Measurements from ENCODE around the gene ZNF550.
"Not testable (repeated sequence)": the region's sequence is repeated elsewhere in the genome, so short reads cannot be mapped to it uniquely, and the experiment has no call there.

The ZNF550 gene

DNA sequence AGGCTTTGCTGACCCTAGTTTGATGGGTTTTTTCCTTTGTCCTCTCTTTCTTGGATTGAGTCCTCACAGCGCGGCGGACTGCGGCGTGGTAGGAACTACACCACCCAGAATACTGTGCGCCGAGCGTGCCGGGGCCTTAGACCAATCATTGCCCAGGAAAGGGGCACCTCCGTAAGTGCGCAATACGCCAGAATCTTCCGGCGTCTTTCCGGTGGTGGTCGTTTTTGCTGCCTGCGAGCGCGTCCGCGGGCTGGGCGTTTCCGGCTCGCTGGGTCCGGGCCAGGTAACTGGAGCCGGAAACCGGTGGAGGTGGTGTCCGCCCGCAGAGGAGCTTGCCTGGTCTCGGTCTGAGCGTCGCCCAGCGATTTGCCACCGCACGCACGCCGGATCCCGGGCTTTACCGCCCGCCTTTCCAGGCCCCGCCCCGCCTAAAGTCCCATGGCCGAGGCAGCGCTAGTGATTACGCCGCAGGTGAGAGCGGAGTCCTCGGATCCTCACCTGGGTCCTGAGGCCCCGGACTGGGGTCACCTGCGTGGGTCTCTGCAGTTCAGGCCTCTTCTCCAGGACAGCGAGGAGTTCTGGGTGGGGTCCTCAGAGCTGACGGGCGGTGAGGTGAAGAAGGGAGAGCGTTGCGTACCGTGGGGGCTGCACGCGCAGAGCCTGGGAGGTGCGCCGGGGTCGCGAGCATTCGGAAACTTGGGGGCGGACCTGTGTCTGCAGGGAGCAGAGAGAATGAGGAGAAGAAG lies 32.4 kb downstream of the ZNF550 start, which contains the start of gene ZNF549:
TSS of gene ZNF549 (plus strand) at position 221 of the 746 bp plus-strand sequence. CDS start at position 439, 218 bp downstream.
- peak; percentile 77 to 78 for DNase-seq (ENCODE audit: low read depth in 2 of 2)

DNA sequence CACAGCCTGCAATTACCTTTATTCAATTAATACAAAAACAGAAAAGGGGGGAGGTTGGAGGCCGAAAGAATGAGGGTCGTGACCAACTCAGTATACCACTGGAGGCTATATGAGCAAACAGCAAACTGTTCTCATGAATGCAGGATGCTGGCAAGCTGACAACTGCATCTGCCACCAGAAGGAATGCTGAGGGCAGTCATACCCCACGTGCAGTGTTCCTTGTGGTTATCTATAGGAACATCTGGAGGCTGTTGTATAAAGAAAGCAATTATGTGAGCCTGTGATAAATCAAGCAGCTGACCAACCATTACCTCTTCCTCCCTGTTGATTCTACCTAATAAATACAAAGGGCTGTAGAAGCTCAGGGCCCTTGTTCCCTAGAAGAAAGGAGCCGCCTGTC lies 41.6 kb downstream of the ZNF550 start:
- DNase-seq (ENCODE audit: low read depth in 2 of 2) = not testable (repeated sequence)

DNA sequence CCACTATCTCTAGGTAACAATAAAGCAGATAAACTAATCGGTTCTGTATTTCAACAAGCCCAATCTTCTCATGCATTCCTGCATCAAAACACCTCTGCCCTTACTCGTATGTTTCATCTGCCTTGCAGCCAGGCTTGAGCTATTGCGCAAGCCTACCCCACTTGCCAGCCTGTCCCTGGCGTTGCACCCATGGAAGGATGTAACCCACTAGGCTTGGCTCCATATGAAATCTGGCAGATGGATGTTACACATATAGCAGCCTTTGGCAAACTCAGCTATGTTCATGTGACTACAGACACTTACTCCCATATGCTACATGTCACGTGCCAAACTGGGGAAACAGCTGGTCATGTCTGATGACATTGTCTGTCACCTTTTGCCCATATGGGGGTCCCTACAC lies 44.4 kb downstream of the ZNF550 start:
- DNase-seq (ENCODE audit: low read depth in 2 of 2) = no peak

DNA sequence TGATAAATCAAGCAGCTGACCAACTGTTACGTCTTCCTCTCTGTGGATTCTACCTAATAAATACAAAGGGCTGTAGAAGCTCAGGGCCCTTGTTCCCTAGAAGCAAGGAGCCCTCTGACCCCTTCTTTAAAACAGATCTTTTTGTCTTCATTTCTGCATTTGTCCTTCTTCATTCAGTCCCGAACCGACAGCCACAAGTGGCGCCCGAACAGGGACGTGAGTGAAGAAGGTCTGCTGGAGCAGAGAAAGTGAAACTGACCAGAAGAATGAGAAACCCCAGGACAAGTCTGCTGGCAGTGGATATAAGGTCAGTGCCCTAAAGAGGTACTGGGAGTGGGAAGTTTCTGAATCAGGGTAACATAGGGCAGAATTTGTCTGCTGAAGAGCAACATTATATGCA lies 46.8 kb downstream of the ZNF550 start:
- DNase-seq (ENCODE audit: low read depth in 2 of 2) = no peak

DNA sequence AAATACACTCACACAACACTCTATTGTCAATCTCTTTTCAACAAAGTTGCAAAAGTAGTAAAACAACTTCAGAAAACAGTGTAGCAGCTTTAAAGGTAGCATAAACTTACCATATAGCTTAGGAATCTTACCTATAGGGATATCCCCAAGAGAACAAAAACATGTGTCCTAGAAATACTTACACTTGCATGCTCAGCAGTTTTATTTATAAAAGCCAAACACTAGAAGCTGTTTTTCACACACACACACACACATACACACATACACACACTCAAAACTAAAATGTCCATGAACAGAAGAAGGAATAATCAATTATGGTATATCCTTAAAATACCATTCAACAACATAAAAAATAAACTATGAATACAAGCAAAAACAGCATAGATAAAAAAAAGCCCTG lies 48.2 kb downstream of the ZNF550 start:
- DNase-seq (ENCODE audit: low read depth in 2 of 2) = no peak

DNA sequence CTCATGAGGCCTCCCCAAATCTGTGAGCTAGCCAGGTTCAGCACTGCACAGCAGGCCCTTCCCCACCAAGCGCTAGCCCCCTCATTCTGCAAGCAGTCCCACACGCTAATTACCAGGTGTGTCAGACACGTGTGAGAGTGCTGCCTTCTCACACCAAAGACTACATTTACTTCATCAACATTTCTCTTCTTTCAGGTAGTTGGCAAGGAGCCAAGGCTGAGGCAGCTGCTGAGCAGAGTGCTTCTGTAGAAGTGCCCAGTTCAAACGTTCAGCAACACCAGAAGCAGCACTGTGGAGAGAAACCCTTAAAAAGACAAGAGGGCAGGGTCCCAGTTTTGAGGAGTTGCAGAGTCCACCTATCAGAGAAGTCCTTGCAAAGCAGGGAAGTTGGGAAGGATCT lies 53.5 kb downstream of the ZNF550 start:
- DNase-seq (ENCODE audit: low read depth in 2 of 2) = no peak

DNA sequence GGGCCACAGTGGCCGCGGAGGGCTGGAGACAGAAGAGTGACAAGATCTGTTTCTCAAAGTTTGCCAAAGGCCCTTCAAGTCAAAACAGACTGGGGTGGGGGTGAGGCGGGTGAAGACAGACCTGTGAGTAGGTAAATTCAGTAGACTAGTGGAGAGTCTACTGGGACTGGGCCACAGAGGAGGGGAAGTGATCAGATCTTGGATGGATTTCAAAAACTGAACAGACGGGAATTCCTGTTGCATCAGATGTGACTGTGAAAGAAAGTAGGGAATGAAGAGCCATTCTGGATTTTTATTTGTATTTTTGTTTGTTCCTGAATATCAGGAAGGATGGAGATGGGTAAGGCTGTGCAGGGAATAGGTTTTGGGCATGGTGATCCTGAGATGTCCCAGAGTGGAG lies 59.3 kb downstream of the ZNF550 start:
- peak in 1 of 2 experiments; percentile 16 for DNase-seq (ENCODE audit: low read depth in 2 of 2)

DNA sequence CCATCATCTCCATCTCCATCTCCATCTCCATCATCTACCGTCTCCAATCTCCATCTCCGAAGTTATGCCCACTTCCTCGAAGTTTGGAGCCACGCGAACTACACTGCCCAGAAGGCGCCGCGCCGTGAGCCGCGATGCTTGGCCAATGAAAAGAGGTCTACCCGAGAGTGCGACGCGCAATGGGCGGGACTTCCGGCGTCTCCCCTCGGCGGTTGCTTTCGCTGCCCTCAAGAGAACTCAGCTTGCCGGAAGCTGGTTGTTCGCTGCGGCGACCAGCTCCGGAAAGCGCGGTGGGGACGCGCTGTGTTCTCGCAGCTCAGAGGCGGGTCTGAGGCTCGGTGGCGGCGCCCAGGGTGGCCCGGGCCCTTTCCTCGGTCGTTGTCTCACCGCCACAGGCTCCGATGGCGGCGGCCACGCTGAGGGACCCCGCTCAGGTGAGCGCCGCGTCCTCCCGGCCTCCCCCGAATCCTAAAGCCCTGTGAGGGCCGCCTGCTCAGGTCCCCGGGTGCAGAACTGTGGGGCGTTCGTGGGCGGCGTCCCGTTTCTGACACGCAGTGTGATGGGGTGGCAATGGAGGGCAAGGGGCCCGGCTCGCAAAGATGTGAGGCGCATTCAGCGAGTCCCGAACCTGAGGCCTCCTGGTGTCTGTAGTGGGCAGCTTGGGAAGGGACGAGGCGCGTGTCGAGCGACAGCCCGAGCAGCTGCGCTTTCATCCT lies 59.8 kb downstream of the ZNF550 start, which contains the start of gene ZNF773:
TSS of gene ZNF773 (plus strand) at position 259 of the 716 bp plus-strand sequence. CDS start at position 402, 143 bp downstream.
- DNase-seq (ENCODE audit: low read depth in 2 of 2) = peak; percentile 86 to 88

DNA sequence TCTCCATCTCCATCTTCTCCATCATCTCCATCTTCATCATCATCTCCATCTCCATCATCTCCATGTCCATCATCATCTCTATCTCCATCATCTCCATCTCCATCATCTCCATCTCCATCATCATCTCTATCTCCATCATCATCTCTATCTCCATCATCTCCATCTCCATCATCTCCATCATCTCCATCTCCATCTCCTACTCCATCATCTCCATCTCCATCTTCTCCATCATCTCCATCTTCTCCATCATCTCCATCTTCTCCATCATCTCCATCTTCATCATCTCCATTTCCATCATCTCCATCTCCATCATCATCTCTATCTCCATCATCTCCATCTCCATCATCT lies 60.4 kb downstream of the ZNF550 start:
- not testable (repeated sequence) for DNase-seq (ENCODE audit: low read depth in 2 of 2)

DNA sequence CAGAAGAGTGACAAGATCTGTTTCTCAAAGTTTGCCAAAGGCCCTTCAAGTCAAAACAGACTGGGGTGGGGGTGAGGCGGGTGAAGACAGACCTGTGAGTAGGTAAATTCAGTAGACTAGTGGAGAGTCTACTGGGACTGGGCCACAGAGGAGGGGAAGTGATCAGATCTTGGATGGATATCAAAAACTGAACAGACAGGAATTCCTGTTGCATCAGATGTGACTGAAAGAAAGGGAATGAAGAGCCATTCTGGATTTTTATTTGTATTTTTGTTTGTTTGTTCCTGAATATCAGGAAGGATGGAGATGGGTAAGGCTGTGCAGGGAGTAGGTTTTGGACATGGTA lies 71.4 kb downstream of the ZNF550 start:
- DNase-seq (ENCODE audit: low read depth in 2 of 2) = not testable (repeated sequence)

DNA sequence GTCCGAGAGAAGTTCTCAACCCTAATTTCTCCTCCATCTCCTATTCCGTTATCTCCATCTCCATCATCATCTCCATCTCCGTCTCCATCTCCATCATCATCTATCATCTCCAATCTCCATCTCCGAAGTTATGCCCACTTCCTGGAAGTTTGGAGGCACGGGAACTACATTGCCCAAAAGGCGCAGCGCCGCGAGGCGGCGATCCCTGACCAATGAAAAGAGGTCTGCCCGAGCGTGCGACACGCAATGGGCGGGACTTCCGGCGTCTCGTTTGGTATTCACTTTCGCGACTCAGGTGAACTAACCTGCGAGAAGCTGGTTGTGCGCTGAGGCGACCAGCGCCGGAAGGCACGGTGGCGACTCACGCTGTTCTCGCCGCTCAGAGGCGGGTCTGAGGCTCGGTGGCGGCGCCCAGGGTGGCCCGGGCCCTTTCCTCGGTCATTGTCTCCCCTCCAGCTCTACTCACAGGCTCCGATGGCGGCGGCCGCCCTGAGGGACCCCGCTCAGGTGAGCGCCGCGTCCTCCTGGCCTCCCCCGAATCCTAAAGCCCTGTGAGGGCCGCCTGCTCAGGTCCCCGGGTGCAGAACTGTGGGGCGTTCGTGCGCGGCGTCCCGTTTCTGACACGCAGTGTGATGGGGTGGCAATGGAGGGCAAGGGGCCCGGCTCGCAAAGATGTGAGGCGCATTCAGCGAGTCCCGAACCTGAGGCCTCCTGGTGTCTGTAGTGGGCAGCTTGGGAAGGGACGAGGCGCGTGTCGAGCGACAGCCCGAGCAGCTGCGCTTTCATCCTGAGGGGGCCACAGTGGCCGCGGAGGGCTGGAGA lies 72.0 kb downstream of the ZNF550 start, which contains the start of gene ZNF419:
TSS of gene ZNF419 (plus strand) at position 274 of the 822 bp plus-strand sequence. CDS start at position 475, 201 bp downstream.
- peak; percentile 64 to 65 for DNase-seq (ENCODE audit: low read depth in 2 of 2)

Measured in fibroblast of skin of left quadriceps (primary cell).